HepG2 (cell line): ENCODE measurements around the gene ST8SIA1. TPM values are rescaled to one million over a fixed set of nuclear protein-coding genes. Genes with fewer than 3 reads are reported as not detected.

Experiments
- ATAC-seq: fragments of 200-7000 bp; cut with Tn5 transposase; 3 replicates; pipeline ENCODE4 v1.9.1; 2020; ENCODE audit warnings: mild to moderate bottlenecking, moderate library complexity
- BruUV-seq: library from RNA; stranded (reverse); fragments of 400-500 nt; replicated peaks from 2 replicates; lab custom pipeline; 2021; lab: Mats Ljungman, UMichigan
- CTCF ChIA-PET: fragments of 300-600 bp; formaldehyde crosslinking; extraction: SDS; loops from one replicate; lab custom pipeline; 2021; ENCODE audit warnings: low total read pairs, inconsistent platforms, low intra/inter-chr PET ratio; lab: Yijun Ruan, JAX
- POLR2A ChIA-PET: fragments of 350-600 bp; sonication (Branson Sonifier 250); formaldehyde crosslinking; loops from one replicate; lab custom pipeline; 2020; ENCODE audit warnings: antibody characterized with exemption, inconsistent platforms; lab: Yijun Ruan, JAX
- DNase-seq: peaks from one replicate; pipeline ENCODE4 v3.0.0-alpha.2; 2015; ENCODE audit warnings: low spot score
- FAIRE-seq: peaks from 3 replicates; lab custom pipeline; 2011; peaks lifted over from hg19 to GRCh38; lab: Jason Lieb, UNC
- H2AFZ ChIP-seq: one replicate; pipeline ENCODE4 v1.6.1; 2011; ENCODE audit warnings: low read length, inconsistent platforms
- H3K27ac ChIP-seq: fragments of 300-600 bp; 3 replicates; pipeline ENCODE4 v1.8.0; 2011; ENCODE audit warnings: mixed run types, mild to moderate bottlenecking, mixed read lengths, low read length, inconsistent platforms; ENCODE audit not compliant: insufficient read depth; ENCODE audit errors: extremely low read length
- H3K27me3 ChIP-seq, 2 experiments: fragments of 200-600 bp in 1 of 2; 2 replicates in 1 of 2; 3 replicates in 1 of 2; pipeline versions ENCODE4 v1.6.0 to v1.8.0; 2011; ENCODE audit warnings: low read length in 2 of 2, mild to moderate bottlenecking in 2 of 2, moderate library complexity in 2 of 2, inconsistent platforms in 1 of 2; ENCODE audit not compliant: insufficient read depth in 2 of 2, control insufficient read depth in 1 of 2
- H3K36me3 ChIP-seq, 2 experiments: fragments of 200-600 bp in 1 of 2; replicated peaks in 1 of 2; 2 replicates in 1 of 2; 3 replicates in 1 of 2; pipeline versions ENCODE4 v1.5.1 to v1.8.0; 2011; ENCODE audit warnings: low read length in 2 of 2, inconsistent platforms in 1 of 2; ENCODE audit not compliant: insufficient read depth in 2 of 2, control insufficient read depth in 1 of 2
- H3K4me1 ChIP-seq: 2 replicates; pipeline ENCODE4 v1.5.1; 2012; ENCODE audit warnings: low read length, inconsistent platforms; ENCODE audit not compliant: insufficient read depth
- H3K4me2 ChIP-seq: 2 replicates; pipeline ENCODE4 v1.6.0; 2011; ENCODE audit warnings: low read depth, low read length, inconsistent platforms
- H3K4me3 ChIP-seq, 3 experiments: fragments of 200-600 bp in 1 of 3; sonication (generic), shearing (Covaris generic) in 1 of 3; replicated peaks in 1 of 3; 2 replicates each; pipeline ENCODE4 v1.5.1; 2011 to 2016; ENCODE audit warnings: low read length in 3 of 3, inconsistent platforms in 2 of 3, low read depth in 2 of 3, mild to moderate bottlenecking in 2 of 3, control low read depth in 1 of 3, mixed read lengths in 1 of 3; ENCODE audit not compliant: insufficient read depth in 1 of 3
- H3K79me2 ChIP-seq: one replicate; pipeline ENCODE4 v1.6.1; 2011; ENCODE audit warnings: low read length, inconsistent platforms; ENCODE audit not compliant: insufficient read depth
- H3K9ac ChIP-seq: 2 replicates; pipeline ENCODE4 v1.6.0; 2011; ENCODE audit warnings: mild to moderate bottlenecking, low read depth, low read length, inconsistent platforms; ENCODE audit not compliant: insufficient read depth
- H3K9me3 ChIP-seq: 2 replicates; pipeline ENCODE4 v1.5.1; 2012; ENCODE audit warnings: mild to moderate bottlenecking, low read length
- H4K20me1 ChIP-seq: 2 replicates; pipeline ENCODE4 v1.6.0; 2011; ENCODE audit warnings: inconsistent platforms, mild to moderate bottlenecking, low read length, moderate library complexity; ENCODE audit not compliant: insufficient read depth
- ATM ChIP-seq: fragments of 450-650 bp; IDR thresholded peaks from 2 replicates; pipeline ENCODE4 v1.7.1; 2017; ENCODE audit warnings: mild to moderate bottlenecking, borderline replicate concordance
- EHMT2 ChIP-seq: fragments of 200-600 bp; sonication (generic); IDR thresholded peaks from 2 replicates; pipeline ENCODE4 v1.7.0; 2017; ENCODE audit warnings: antibody characterized with exemption, low read depth, low read length, borderline replicate concordance
- ELF3 ChIP-seq: IDR thresholded peaks from 2 replicates; pipeline ENCODE4 v1.6.1; 2016; ENCODE audit warnings: missing genetic modification reagents, missing compliant biosample characterization
- MEIS1 ChIP-seq: sonication (generic); formaldehyde crosslinking; IDR thresholded peaks from 2 replicates; pipeline ENCODE4 v1.9.0; 2021; ENCODE audit warnings: mild to moderate bottlenecking, missing genetic modification reagents, moderate library complexity, borderline replicate concordance
- NFIB ChIP-seq: sonication (generic); formaldehyde crosslinking; IDR thresholded peaks from 2 replicates; pipeline ENCODE4 v1.9.0; 2021; ENCODE audit warnings: missing genetic modification reagents, mild to moderate bottlenecking, borderline replicate concordance
- NFIC ChIP-seq: IDR thresholded peaks from 2 replicates; pipeline ENCODE4 v1.6.1; 2012; ENCODE audit warnings: mild to moderate bottlenecking, low read length, inconsistent platforms
- SNAPC2 ChIP-seq: sonication (generic); formaldehyde crosslinking; IDR thresholded peaks from 2 replicates; pipeline ENCODE4 v1.8.1; 2022; ENCODE audit warnings: mild to moderate bottlenecking, missing genetic modification reagents
- ZBTB8A ChIP-seq: sonication (generic); formaldehyde crosslinking; IDR thresholded peaks from 2 replicates; pipeline ENCODE4 v1.4.0; 2020; ENCODE audit warnings: mild to moderate bottlenecking, low read depth, missing genetic modification reagents, borderline replicate concordance
- ZNF34 ChIP-seq: sonication (generic); formaldehyde crosslinking; IDR thresholded peaks from 2 replicates; pipeline ENCODE4 v1.4.0; 2020; ENCODE audit warnings: mild to moderate bottlenecking, missing genetic modification reagents, borderline replicate concordance
- ZNF777 ChIP-seq: sonication (generic); formaldehyde crosslinking; IDR thresholded peaks from 2 replicates; pipeline ENCODE4 v1.4.0; 2020; ENCODE audit warnings: missing genetic modification reagents
- WGBS: methylation state at CpG from one replicate; pipeline ENCODE4 v1.1.6; 2017; ENCODE audit warnings: low lambda C conversion rate; 5-methylcytosine and 5-hydroxymethylcytosine counted together
- in situ Hi-C: cut with HindIII; loops from 2 replicates; pipeline ENCODE4 v1.10.0; 2017; ENCODE audit warnings: low pct_unique_long_range_greater_than_20kb; ENCODE audit not compliant: extremely low pct_ligation_motif_present
- intact Hi-C: fragments of 100-400 bp; cut with micrococcal nuclease; formaldehyde crosslinking; loops from one replicate; pipeline ENCODE4 v1.10.0; 2022; ENCODE audit not compliant: unreplicated experiment
- polyA plus RNA-seq, 8 experiments: library from polyadenylated mRNA; depleted of rRNA in 3 of 8; stranded (reverse) in 7 of 8; unstranded in 1 of 8; fragments of >200 nt; fragmentation: Illumina TruSeq in 4 of 8; extraction: Trizol in 4 of 8; gene quantifications; 2 replicates each; pipeline versions ENCODE4 v1.2.1 to v1.2.3, GENCODE V29; 2011 to 2016; ENCODE audit warnings: low read depth in 4 of 8, missing spikeins in 1 of 8, mixed read lengths in 1 of 8; ENCODE audit not compliant: insufficient read depth in 1 of 8
- total RNA-seq, 5 experiments: library from RNA; depleted of rRNA; stranded (reverse); fragments of >200 nt; fragmentation: Illumina TruSeq; extraction: Trizol; gene quantifications; 2 replicates each; pipeline ENCODE4 v1.2.3, GENCODE V29; 2016; ENCODE audit warnings: low read depth in 1 of 5
- TF ChIP-seq, protein P1 (sequence below), 2 experiments: sonication (generic) in 1 of 2; formaldehyde crosslinking in 1 of 2; IDR thresholded peaks; 2 replicates each; pipeline versions ENCODE4 v1.6.1 to v1.9.0; 2014 to 2022; ENCODE audit warnings: antibody characterized with exemption in 1 of 2, borderline replicate concordance in 1 of 2, inconsistent platforms in 1 of 2, low read depth in 1 of 2, missing genetic modification reagents in 1 of 2

The ST8SIA1 gene
- total and polyA plus RNA-seq, 2 of the 13 experiments (the other 11 are each of a cell fraction or from before 2014, with no cell fraction given), result not detected

DNA sequence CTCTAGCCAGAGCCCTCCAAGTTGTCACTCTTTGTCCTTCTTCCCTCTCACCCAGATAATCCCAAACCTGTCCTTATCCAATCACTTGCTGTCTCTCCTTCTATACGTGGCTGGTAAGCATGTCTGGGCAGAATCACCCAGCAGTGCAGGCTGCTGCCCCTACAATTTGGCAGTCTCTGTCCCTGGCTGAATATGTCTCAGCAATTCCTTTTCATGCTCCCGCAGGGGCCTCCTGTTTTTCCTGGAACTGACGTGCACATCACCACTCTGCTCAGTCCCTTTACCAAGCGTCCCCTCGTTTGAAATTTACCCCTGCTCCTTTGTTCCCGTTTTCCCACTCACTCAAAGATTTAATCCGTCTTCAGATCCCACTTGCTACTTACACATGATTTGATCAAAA, 80.0 kb downstream of the ST8SIA1 start (continued):
- TF ChIP-seq, protein P1, sequence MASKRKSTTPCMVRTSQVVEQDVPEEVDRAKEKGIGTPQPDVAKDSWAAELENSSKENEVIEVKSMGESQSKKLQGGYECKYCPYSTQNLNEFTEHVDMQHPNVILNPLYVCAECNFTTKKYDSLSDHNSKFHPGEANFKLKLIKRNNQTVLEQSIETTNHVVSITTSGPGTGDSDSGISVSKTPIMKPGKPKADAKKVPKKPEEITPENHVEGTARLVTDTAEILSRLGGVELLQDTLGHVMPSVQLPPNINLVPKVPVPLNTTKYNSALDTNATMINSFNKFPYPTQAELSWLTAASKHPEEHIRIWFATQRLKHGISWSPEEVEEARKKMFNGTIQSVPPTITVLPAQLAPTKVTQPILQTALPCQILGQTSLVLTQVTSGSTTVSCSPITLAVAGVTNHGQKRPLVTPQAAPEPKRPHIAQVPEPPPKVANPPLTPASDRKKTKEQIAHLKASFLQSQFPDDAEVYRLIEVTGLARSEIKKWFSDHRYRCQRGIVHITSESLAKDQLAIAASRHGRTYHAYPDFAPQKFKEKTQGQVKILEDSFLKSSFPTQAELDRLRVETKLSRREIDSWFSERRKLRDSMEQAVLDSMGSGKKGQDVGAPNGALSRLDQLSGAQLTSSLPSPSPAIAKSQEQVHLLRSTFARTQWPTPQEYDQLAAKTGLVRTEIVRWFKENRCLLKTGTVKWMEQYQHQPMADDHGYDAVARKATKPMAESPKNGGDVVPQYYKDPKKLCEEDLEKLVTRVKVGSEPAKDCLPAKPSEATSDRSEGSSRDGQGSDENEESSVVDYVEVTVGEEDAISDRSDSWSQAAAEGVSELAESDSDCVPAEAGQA (IDR thresholded peaks at IDR 0.05; ENCODE audit: low read depth), result no peak
- TF ChIP-seq, protein P1 (CRISPR knock-in tag; IDR thresholded peaks at IDR 0.05; ENCODE audit: borderline replicate concordance), result no peak
- TF ChIP-seq ZNF777 (CRISPR knock-in tag) (no peak), NFIB (CRISPR knock-in tag) (no peak)

DNA sequence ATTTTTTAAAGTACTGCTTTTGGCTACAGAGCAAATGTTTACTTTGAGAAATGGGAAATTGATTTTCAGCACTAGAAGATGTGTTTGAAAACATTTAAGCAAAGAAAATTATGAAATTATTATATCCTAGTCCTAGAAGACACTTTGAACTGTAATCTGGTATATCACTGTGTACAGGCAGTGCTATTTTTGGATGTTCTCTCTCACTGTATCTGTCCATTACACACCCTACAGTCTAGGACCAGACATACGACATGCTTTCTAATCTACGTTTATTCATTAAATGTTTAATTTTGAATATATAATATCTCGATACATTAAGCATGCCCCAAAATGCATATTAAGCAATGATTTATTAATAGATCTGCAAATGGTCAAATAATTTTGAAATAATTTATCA, 82.5 kb downstream of the ST8SIA1 start:
- in situ Hi-C loops (no loop called here), intact Hi-C loops (no loop called here)
- Histone ChIP-seq H3K27me3 (0 out of 5 replicates have a peak, but pooled peaks cover 0 to 3% of the 10 kb centered on the region in 2 experiments), H3K27ac (no peak overlapping the region), H2AFZ (no peak overlapping the region), H3K4me2 (no peak overlapping the region), H3K36me3 (no peaks in the 10 kb centered on the region), H4K20me1 (no peaks in the 10 kb centered on the region), H3K9me3 (no peaks in the 10 kb centered on the region), H3K79me2 (no peaks in the 10 kb centered on the region), H3K4me3 (no peak overlapping the region), H3K4me1 (no peaks in the 10 kb centered on the region), H3K9ac (no peak overlapping the region)
- ATAC-seq (no peak), DNase-seq (no peak), FAIRE-seq (no peak)
- CTCF ChIA-PET, result no interaction called here
- BruUV-seq, result no TSS peak
- TF ChIP-seq ZNF34, result no peak
- TF ChIP-seq ZBTB8A, result no peak
- TF ChIP-seq ATM, result no peak
- TF ChIP-seq EHMT2, result no peak
- no peak for TF ChIP-seq ELF3 (CRISPR knock-in tag)
- no peak for TF ChIP-seq MEIS1 (CRISPR knock-in tag)
- no peak for TF ChIP-seq NFIC
- no peak for TF ChIP-seq SNAPC2 (CRISPR knock-in tag)
- 17% methylated on average over 3 of the region's 3 CpGs for WGBS
- POLR2A ChIA-PET, result no interaction called here
